ENCODE measurements around the gene DCTN2. TPM values are rescaled to one million over a fixed set of nuclear protein-coding genes. Genes with fewer than 3 reads are reported as not detected.
A peak's percentile ranks its signal among the peaks of the same experiment; 100 is the strongest.
"Not testable (repeated sequence)": the region's sequence is repeated elsewhere in the genome, so short reads cannot be mapped to it uniquely, and the experiment has no call there.

The DCTN2 gene
- total RNA-seq, 1 experiment from 2014 or later, result 109 TPM

DNA sequence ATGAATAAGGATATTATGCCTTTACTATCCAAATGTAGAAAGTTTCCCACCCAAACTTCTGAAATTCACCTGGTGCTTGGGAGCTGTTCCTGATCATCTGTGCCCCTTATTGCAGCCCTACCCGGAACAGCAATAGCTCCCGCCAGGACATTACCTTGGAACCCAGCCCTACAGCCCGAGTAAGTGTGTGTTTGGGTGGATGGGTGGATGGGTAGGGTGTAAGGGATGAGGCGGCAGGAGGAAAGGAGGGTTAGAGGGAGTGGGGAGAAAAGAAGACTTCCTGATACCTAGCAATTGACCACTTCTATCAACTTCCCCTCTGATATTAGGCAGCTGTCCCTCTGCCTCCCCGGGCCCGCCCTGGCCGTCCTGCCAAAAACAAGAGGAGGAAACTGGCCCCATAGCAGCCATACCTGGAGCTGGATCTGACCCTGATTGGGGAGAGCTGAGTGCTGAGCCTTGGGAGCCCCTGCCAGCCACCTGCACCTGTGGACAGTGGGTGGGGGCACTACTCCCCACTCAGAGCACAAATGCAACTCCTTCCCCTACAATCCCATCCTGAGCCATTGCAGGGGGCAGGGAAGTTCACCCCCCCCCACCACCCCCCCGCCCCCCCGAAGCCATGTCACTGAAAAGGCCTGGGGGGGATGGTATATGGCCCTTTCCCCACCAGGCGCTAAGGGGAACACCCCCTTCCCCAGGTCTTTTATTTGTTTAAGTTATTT lies 18.0 kb downstream of the DCTN2 start:
- DNase-seq (ENCODE audit: low spot score), result no peak

DNA sequence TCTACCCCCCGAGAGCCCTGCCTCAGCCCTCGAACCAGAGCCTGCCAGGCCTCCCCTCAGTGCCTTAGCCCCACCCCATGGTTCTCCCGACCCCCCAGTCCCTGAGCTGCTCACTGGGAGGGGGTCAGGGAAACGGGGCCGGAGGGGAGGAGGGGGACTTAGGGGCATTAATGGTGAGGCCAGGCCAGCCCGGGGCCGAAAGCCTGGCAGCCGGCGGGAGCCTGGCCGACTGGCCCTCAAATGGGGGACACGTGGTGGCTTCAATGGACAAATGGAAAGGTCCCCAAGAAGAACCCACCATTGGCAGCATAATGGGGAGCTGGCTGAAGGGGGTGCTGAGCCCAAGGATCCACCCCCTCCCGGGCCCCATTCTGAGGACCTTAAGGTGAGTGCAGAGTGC lies 18.8 kb downstream of the DCTN2 start:
- DNase-seq (ENCODE audit: low spot score), result no peak

DNA sequence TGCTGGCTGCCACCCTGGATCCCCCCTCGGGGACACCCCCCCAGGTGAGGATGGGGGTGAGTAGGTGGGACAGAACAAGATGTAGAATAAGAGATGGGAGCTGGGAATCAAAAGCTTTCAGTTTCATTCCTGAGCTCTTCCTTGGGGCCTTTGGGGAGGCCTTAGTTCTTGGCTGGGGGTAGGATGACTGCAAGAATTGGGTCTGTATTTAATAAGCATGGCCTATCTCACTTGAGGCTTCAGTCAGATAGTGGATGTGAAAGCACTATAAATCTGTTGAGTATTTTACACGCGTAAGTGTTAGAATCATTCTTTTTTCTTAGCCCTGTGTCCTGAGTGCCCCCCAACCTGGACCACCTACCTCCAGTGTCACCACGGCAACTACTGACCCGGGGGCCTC lies 19.8 kb downstream of the DCTN2 start:
- DNase-seq (ENCODE audit: low spot score), result no peak

DNA sequence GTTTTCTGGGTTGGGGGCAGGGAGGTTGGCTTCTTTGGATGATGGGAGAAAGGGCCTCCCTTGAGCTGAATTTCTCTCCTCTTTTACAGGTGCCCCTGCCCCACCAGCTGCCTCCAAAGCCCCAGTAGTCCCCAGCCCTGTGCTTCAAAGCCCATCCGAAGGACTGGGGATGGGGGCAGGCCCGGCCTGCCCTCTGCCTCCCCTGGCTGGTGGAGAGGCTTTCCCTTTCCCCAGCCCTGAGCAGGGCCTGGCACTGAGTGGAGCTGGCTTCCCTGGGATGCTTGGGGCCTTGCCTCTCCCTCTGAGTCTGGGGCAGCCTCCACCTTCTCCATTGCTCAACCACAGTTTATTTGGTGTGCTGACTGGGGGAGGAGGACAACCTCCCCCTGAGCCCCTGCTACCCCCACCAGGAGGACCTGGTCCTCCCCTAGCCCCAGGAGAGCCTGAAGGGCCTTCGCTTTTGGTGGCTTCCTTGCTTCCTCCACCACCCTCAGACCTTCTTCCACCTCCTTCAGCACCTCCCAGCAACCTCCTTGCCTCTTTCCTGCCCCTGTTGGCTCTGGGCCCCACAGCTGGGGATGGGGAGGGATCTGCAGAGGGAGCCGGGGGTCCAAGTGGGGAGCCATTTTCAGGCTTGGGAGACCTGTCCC lies 20.4 kb downstream of the DCTN2 start:
- no peak for DNase-seq (ENCODE audit: low spot score)

DNA sequence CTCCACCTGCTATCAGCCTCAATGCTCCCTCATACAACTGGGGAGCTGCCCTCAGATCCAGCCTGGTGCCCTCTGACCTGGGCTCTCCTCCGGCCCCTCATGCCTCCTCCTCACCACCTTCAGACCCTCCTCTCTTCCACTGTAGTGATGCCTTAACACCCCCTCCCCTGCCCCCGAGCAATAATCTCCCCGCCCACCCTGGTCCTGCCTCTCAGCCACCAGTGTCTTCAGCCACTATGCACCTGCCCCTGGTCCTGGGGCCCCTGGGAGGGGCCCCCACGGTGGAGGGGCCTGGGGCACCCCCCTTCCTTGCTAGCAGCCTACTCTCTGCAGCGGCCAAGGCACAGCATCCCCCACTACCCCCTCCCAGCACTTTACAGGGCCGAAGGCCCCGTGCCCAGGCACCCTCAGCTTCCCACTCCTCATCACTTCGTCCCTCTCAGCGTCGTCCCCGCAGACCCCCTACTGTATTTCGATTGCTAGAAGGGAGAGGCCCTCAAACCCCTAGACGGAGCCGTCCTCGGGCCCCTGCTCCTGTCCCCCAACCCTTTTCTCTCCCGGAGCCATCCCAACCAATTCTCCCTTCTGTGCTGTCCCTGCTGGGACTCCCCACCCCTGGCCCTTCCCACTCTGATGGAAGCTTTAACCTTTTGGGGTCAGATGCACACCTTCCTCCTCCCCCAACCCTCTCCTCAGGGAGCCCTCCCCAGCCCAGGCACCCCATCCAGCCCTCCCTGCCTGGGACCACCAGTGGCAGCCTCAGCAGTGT lies 21.2 kb downstream of the DCTN2 start:
- no peak for DNase-seq (ENCODE audit: low spot score)

DNA sequence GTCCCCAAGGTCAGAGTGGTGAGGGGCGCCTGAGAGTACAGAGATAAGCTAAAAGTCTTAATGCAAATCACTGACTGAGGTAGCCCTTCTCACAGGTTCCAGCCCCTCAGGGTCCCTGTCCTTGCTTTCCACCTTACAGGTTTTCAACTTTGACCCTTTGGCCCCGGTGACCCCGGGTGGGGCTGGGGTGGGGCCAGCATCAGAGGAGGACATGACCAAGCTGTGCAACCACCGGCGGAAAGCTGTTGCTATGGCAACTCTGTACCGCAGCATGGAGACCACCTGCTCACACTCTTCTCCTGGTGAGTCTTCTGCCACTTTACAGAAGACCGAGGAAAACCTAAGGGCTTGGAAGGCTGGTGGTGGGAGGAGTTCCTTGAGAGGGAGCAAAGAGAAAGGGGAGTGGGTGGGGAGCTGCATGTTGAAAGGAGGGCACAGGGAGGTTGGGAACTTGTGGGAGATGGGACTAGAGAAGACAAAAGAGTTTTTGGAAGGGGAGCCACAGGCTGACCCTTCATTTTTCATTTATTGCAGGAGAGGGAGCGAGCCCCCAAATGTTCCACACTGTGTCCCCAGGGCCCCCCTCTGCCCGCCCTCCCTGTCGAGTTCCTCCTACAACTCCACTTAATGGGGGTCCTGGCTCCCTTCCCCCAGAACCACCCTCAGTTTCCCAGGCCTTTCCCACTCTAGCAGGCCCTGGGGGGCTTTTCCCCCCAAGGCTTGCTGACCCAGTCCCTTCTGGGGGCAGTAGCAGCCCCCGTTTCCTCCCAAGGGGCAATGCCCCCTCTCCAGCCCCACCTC lies 22.0 kb downstream of the DCTN2 start:
- DNase-seq (ENCODE audit: low spot score), result no peak

DNA sequence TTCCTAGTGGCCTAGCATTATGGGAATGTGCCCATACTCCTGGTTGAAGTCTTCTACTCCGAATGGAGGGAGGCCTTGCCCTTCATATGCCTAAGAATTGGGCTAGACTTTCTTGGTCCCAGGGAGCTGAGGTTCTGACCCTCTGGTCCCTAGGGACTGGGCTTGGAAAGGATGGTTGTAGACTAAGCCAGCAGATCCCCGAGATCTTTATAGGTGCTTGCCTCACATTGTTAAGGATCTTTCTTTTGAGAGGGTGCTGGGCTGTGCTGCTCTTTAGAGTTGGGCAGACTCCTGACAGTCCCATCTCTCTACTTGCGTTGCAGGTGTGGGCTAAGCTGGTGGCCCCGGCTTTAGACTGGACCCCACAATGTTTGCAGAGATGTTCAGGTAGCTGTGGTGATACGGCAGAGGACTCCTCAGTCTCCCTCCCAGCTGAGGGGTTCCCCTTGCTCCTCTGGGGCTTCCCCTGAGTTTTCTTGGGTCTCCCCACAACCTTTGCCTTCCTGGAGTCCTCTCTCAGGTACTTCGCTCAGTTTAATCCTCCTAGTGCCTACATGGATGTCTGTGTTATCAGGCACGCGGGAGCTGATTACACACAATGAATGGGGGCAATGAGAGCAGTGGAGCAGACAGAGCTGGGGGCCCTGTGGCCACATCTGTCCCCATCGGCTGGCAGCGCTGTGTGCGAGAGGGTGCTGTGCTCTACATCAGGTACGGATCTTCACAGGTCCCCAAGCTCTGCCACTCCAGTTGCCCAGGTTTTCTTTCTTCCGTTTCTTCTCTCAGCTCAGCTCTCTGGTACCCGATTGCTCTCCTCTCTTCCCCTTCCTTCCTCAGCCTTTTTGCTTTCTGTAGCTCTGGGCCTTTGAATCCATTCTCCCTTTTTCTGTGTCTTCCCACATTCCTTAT lies 23.0 kb downstream of the DCTN2 start:
- no peak for DNase-seq (ENCODE audit: low spot score)

DNA sequence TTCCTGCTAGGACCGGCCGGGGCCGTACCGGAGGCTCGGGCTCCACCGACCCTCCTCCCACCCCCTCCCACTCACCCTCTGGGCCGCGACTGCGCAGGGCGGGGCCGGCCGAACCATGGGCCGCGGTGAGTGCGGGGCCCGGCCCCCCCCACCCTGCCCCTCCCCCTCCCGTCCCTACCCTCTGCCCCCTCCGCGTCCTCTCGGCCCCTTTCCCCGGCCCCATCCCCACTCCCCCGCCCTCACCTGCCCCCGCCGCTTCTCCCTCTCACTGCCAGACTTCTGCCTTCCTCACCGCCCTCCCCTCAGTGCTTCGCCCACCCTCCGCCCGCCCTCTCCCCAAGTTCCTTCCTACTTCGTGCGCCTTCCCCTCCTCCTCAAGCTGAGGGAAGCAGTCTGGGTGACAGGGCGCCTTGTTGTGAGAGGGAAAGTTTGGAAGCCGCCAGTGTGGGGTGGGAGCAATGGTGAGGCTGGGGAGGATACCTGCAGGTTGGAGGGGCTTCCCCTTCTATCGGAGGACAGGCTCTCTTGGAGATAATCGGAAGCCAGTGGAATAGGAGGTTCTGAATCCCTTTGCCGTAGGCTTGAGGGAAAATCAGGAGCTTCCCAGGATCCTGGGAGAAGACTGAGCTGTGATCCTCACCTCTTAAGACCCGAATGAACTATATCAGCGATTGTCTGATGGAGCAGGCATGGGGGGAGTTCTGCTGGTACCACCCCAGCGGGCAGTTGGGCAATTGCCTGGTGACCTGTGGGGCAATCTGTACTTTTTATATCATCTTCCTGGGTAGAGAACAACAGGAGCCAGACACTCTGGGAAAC lies 23.9 kb downstream of the DCTN2 start:
- DNase-seq (ENCODE audit: low spot score), result peak; percentile 45

DNA sequence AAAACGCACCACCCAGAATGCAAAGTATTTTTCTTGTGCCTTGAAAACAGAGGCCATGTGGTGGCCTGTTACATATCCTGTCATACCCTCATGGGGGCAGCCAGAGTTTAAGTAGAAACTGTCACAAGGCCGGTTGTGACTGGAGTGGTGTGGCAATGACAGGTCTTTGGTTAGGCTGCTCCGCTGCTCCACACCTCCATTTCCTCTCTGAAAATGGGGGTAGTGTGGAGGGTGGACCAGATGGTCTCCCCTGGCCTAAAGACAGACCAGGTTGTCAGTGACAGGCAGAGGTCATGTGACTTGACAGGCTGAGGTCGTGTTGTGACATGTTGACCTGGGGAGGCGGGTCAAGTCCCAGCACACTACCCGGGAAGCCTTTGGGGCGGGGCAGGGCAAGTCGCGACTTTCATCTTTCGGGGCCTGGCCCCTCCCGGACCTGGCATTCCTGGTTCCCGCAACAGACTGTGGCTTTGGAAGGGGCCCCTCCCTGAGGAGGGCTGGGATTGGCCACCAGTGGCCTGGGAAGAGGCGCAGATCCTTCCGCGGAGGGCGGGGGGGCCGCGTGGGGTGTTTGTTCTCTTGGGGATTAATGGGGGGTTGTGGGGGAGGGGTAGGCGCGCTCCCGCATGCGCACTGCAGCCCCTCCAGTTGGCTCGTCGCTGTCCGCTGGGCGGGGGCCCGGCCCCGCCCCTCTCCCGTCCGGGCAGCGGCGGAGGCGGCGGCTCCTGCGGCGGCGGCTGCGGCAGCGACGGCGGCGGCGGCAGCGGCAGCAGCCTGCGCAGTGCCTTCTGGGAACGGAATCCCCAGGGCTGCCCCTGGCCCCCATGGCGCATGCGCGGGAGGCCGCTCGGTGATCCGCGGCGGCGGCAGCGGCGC lies 24.7 kb downstream of the DCTN2 start, which contains the start of gene MBD6:
Gene MBD6 (plus strand): TSS at position 814 of the 876 bp plus-strand sequence. CDS start 1,480 bp downstream, outside the sequence.
- DNase-seq (ENCODE audit: low spot score), result peak; percentile 79

DNA sequence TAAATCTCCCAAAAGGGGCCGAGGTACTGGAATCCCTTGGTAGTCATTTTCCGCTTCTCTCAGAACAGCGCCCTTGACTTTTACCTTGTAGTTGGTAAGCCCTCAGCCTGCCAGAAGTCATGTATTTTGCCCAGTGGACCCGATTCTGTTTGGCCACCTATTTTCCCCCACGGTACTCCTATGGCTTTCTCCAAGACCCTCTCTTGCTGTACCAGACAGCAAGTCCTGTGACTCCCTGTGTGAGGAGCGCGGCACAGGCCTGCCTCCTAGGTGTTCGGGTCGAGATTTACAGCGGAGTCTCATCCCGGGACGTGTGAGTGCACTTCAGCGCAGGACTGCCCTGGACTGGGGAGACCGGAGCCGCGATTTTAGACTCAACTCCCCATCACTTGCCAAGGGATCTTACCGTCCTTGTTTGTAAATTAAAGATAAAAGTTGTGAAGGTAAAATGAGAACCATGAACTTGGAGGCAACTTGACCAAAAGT lies 25.4 kb downstream of the DCTN2 start:
- DNase-seq (ENCODE audit: low spot score), result no peak

DNA sequence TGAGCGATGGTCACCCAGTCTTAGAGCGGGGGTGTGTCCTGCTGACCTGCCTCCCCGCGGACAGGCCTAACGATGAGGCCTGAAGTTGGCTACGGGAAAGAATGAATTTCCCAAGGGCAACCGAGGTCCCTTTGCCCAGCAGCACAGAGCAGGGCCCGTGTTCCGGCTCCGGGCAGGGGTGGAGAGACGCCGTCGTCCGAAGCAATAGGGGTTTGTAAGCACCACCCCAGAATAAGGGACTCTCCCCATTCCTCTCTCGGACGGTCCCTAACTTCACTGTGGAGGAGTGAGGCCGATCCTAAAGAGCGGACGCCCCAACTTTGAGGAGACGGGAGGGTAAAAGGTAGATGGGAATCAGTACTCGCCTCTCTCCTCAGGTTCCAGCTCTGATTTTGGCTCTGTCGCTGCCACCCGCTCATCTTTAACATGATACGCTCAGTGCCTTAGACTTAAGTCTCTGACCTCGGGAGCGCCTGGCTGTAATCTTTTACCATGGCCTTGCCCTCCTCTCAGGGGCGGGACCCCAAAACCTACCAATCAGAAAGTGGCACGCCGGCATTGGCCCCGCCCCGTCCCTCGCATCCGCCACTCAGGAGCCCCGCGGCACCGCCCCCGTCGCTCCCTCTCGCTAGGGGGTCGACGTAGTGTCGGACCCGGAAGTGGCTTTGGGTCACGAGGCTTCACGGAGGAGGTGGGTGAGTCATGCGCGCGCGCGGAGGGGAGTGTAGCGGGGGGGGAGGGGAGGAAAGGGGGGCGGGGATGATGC lies 26.8 kb downstream of the DCTN2 start, which contains the start of gene DDIT3:
Gene DDIT3 (minus strand): TSS at position 462 of the 766 bp plus-strand sequence. CDS start 3,108 bp downstream, outside the sequence.
- peak; percentile 95 for DNase-seq (ENCODE audit: low spot score)

DNA sequence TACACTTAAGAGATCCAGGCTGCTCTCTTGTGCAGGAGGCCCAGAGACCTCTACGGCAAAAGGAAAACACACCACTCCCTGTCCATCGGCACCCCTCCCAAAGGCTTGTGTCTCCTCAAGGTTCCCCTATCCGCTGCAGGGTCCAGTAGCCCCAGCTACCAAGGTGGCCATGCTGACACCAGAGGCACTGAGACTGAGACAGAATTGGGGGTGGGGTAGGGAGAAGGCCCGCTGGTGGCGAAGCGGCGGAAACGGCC lies 27.3 kb downstream of the DCTN2 start:
- peak; percentile 13 for DNase-seq (ENCODE audit: low spot score)

DNA sequence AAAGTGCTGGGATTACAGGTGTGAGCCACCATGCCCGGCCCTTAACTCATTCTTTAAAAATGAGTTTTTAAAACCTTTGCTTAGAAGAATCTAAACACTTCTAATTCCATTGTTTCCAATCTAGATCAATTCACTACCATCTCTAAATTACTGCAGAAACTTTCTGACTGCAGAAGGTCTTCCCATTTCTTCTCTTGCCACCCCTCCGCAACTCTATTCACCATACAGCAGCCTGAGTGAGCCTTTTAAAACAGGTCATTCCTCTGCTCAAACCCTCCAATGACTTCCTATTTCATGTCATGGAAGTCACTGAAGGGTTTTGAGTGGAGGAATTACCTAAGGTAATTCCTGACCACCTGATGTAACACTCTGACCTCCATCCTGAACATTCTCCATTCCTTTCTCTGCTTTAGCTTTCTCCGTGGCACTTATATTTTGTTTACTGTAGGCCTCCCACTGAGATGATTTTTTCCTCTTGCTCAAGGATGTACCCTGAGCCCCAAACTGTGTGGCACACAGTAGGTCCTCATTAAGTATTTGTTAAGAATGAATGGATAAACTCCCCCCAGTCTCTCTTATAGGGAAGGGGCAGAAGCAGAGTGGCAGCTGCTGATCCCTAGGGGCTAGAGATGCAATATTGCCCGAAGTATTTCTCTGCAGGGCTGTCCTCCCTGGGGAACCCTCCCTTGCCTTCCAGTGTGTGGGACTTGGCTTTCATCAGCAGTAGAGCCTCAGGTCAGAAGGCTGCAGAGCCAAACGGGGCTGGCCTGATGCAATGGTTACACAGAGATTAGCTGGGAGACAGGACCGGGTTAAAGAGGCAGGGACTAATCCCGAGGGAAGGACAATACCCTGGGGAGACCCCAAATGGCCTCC lies 27.8 kb downstream of the DCTN2 start:
- DNase-seq (ENCODE audit: low spot score), result no peak

DNA sequence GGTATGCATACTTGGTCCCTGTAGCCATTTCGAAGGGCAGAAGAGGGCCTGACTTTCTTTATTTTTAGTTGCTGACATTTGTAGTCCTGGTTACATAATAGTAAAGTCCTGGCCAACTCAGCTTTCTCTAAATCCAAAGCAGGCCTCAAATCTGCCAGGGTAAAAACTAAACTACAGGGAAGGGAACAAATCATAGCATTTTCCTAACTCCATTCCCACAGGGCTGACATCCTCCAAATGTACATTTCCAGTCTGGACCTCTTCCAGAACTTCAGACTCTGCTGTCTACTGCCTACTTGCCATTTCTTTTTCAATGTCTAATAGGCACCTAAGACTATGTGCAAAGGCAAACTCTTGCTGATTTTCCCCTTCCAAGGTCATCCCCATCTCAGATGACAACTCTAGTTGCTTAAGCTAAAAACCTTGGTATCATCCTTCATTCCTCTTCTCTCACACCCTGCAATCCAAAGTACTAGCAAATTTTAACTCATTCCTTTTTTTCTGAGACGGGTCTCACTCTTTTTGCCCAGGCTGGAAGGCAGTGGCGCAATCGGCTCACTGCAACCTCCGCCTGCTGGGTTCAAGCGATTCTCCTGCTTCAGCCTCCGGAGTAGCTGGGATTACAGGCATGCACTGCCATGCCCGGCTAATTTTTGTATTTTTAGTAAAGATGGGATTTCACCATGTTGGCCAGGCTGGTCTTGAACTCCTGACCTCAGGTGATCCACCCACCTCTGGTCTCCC lies 28.6 kb downstream of the DCTN2 start:
- no peak for DNase-seq (ENCODE audit: low spot score)

DNA sequence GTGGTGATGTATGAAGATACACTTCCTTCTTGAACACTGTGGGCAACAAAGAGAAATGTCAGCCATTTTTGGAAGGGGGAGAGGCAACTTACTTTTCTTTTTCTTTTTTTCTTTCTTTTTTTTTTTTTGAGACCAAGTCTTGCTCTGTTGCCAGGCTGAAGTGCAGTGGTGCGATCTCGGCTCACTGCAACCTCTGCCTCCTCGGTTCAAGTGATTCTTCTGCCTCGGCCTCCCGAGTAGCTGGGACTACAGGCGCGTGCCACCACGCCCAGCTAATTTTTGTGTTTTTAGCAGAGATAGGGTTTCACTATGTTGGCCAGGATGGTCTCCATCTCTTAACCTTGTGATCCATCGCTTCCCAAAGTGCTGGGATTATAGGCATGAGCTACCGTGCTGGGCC lies 29.3 kb downstream of the DCTN2 start:
- not testable (repeated sequence) for DNase-seq (ENCODE audit: low spot score)

DNA sequence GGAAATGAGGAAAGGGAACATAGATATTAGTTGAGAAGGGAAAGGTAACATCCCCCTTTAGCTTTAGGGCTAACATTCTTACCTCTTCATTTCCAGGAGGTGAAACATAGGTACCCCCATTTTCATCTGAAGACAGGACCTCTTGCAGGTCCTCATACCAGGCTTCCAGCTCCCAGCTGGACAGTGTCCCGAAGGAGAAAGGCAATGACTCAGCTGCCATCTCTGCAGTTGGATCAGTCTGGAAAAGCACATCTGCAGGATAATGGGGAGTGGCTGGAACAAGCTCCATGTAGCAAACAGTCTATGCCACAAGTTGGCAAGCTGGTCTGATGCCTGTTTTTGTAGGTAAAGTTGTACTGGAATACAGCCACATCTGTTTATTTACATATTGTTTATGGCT lies 29.8 kb downstream of the DCTN2 start:
- DNase-seq (ENCODE audit: low spot score), result peak; percentile 27
